ENCODE measurements around the gene ADCYAP1R1. TPM values are rescaled to one million over a fixed set of nuclear protein-coding genes. Genes with fewer than 3 reads are reported as not detected.

Gene ADCYAP1R1
- total and polyA plus RNA-seq, 2 of the 8 experiments (the other 6 are each of a cell fraction or from before 2014, with no cell fraction given): 14.4 to 14.6 TPM

DNA sequence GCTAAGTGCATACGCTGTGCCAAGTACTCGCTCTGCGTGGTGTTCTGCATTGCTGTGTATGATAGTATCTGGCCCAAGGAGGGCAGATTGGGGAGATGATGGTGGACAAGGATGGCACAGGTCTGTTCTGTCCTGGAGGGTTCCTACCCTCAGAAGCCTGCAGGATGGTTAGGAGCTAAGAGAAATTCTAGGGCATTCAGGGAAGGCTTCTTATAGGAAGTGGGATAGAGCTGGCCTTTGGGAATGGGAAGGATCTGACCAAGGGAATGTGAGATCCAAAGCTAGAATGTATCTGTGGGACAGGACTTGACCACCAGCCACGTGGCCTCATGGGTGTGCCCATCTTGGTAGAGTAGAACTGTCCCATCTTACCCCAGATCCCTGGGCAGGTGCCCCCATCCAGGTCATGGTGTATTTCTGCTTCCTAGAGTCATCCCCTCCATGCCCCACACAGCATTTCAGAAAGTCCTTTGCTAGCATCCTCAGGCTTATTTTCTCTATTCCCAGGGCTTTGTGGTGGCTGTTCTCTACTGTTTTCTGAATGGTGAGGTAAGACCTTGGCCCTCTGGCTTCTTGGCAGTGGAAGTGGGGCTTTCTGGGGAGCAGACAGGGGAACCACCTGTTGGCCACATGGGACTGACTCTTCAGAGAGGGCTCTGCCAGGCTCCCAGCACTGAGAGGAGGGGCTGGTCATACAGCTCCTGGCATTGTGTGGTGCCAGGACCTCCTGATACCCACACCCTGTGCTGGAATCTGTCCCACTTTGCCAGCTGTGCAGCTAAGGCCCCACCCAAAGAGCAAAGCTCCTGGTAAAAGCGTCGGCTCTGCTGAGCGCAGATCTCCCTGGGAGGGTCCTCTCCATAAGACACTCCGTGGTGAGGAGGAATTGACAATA, 52.5 kb downstream of the ADCYAP1R1 start:
- no peaks in the 10 kb centered on the region for H3K36me3 ChIP-seq (ENCODE audit: control insufficient read depth in 2 of 4, insufficient read depth in 4 of 4, low read length in 3 of 4)
- CTCF ChIA-PET (ENCODE audit: partially characterized antibody): interaction anchor here (0.6 to 19.4 kb wide), 15 partner anchors 10 to 296 kb away, joined by 3 to 162 read pairs (median 4); no protein-coding TSS in a partner anchor
- 97% methylated on average over 8 of the region's 8 CpGs; no CpG with 5 or more reads in 1 of the 2 experiments for WGBS, 2 experiments (ENCODE audit: extremely low coverage in 1 of 2, insufficient coverage in 1 of 2, insufficient read length in 1 of 2, insufficient replicate concordance in 2 of 2, low coverage in 1 of 2, low lambda C conversion rate in 2 of 2, missing lambda C conversion rate in 1 of 2)
- TF ChIP-seq EGR1 (IDR thresholded peaks at IDR 0.05; ENCODE audit: borderline replicate concordance, low read depth, low read length): no peak
- TF ChIP-seq CTBP2 (IDR thresholded peaks at IDR 0.05; ENCODE audit: borderline replicate concordance, insufficient read depth, insufficient read length, low read length): no peak
- TF ChIP-seq BCL11A (IDR thresholded peaks at IDR 0.05; ENCODE audit: low read depth in 2 of 2, low read length in 2 of 2): no peak
- no peak for TF ChIP-seq NRF1 (IDR thresholded peaks at IDR 0.05; ENCODE audit: low read depth, low read length)
- TF ChIP-seq, protein P1, sequence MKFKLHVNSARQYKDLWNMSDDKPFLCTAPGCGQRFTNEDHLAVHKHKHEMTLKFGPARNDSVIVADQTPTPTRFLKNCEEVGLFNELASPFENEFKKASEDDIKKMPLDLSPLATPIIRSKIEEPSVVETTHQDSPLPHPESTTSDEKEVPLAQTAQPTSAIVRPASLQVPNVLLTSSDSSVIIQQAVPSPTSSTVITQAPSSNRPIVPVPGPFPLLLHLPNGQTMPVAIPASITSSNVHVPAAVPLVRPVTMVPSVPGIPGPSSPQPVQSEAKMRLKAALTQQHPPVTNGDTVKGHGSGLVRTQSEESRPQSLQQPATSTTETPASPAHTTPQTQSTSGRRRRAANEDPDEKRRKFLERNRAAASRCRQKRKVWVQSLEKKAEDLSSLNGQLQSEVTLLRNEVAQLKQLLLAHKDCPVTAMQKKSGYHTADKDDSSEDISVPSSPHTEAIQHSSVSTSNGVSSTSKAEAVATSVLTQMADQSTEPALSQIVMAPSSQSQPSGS (IDR thresholded peaks at IDR 0.05; ENCODE audit: low read length): no peak
- TF ChIP-seq EZH2 (IDR thresholded peaks at IDR 0.05; ENCODE audit: low read depth, low read length, severe bottlenecking): no peak
- no peak for TF ChIP-seq MAFK (IDR thresholded peaks at IDR 0.05; ENCODE audit: low read depth, low read length)
- no peak for TF ChIP-seq CEBPB (IDR thresholded peaks at IDR 0.05; ENCODE audit: low read depth, low read length)
- TF ChIP-seq RAD21 (IDR thresholded peaks at IDR 0.05 in 1 of 2, conservative IDR thresholded peaks at IDR 0.05 in 1 of 2; ENCODE audit: low read depth in 2 of 2, low read length in 2 of 2): no peak

More for the DNA sequence above, 52.5 kb downstream of the ADCYAP1R1 start:
- no peak overlapping the region for H3K27ac ChIP-seq (ENCODE audit: low read depth, low read length)
- H3K9ac ChIP-seq (replicated peaks in 1 of 4; ENCODE audit: extremely low read depth in 1 of 4, low read depth in 3 of 4, low read length in 3 of 4): no peak overlapping the region
- H4K5ac ChIP-seq (ENCODE audit: insufficient read length, low read depth, low read length): no peak overlapping the region
- H2BK120ac ChIP-seq (replicated peaks; ENCODE audit: low read depth, low read length): no peak overlapping the region
- H4K8ac ChIP-seq (ENCODE audit: extremely low read depth, insufficient read depth, low read length): no peak overlapping the region
- H3K79me2 ChIP-seq (ENCODE audit: control insufficient read depth in 1 of 2, insufficient read depth in 2 of 2, low read length in 2 of 2): no peaks in the 10 kb centered on the region
- H3K9me3 ChIP-seq (ENCODE audit: insufficient read depth in 2 of 2, low read depth in 1 of 2, low read length in 1 of 2): no peaks in the 10 kb centered on the region
- H3K79me1 ChIP-seq (ENCODE audit: low read depth, low read length): no peaks in the 10 kb centered on the region
- H2AK5ac ChIP-seq (ENCODE audit: low read depth, low read length): no peak overlapping the region
- no peak overlapping the region for H3K4me3 ChIP-seq (ENCODE audit: extremely low read depth in 1 of 4, insufficient read depth in 2 of 4, low read depth in 3 of 4, low read length in 4 of 4)
- POLR2A ChIA-PET (ENCODE audit: partially characterized antibody): interaction anchor here (1.5 kb wide), 1 partner anchor 22 kb away, joined by 3 read pairs; no protein-coding TSS in a partner anchor
- no peak overlapping the region for H2BK15ac ChIP-seq (ENCODE audit: low read length)
- DNase-seq (ENCODE audit: low read depth in 1 of 2, low spot score in 2 of 2) (no peak), FAIRE-seq (no peak)
- H3K27me3 ChIP-seq (replicated peaks in 1 of 4; ENCODE audit: control insufficient read depth in 3 of 4, extremely low read depth in 1 of 4, insufficient read depth in 3 of 4, low read length in 3 of 4): no peaks in the 10 kb centered on the region; a peak in 1 of 7 replicates
- H3K14ac ChIP-seq (ENCODE audit: insufficient read length): no peak overlapping the region
- H3K56ac ChIP-seq (replicated peaks; ENCODE audit: insufficient read length, low read depth, low read length): no peak overlapping the region
- H3K4me1 ChIP-seq (replicated peaks in 1 of 4; ENCODE audit: control insufficient read depth in 3 of 4, insufficient read depth in 4 of 4, low read length in 3 of 4): no peaks in the 10 kb centered on the region; a peak in 1 of 7 replicates
- no peak overlapping the region for H2BK20ac ChIP-seq (ENCODE audit: low read length)
- H2BK12ac ChIP-seq (ENCODE audit: low read depth, low read length): no peak overlapping the region
- no peak overlapping the region for H2AFZ ChIP-seq (ENCODE audit: low read length)
- H2BK5ac ChIP-seq (ENCODE audit: low read depth, low read length): no peak overlapping the region
- no peak overlapping the region for H3K4ac ChIP-seq (replicated peaks; ENCODE audit: insufficient read length, low read depth, low read length)
- H3K23me2 ChIP-seq (ENCODE audit: low read depth, low read length): no peaks in the 10 kb centered on the region
- H4K20me1 ChIP-seq (replicated peaks in 1 of 2; ENCODE audit: control insufficient read depth in 1 of 2, insufficient read depth in 2 of 2, low read length in 2 of 2): peaks cover 1 to 2% of the 10 kb centered on the region in 2 experiments
- no peak overlapping the region for H3K18ac ChIP-seq (ENCODE audit: extremely low read depth, low read length)
- H4K91ac ChIP-seq (replicated peaks; ENCODE audit: insufficient read length, low read length): no peak overlapping the region
- H3K4me2 ChIP-seq (ENCODE audit: insufficient read depth in 1 of 2, low read depth in 2 of 2, low read length in 2 of 2): no peak overlapping the region
- no peak overlapping the region for H3K23ac ChIP-seq (ENCODE audit: insufficient read length)
